ENCODE results near the gene RNASE12. TPM values are rescaled to one million over a fixed set of nuclear protein-coding genes. Genes with fewer than 3 reads are reported as not detected.

The RNASE12 gene
- total and polyA plus RNA-seq, 7 donors, result not detected

- intact Hi-C loops (cut with DNase I), result loop anchor here in 1 of 2 donors (10.0 kb wide), 1 partner anchor 79 kb away; no protein-coding TSS in a partner anchor
- WGBS, 3 donors, result 88 to 93% (median 90%) methylated on average over 1 of the region's 1 CpG
These were observed 27.2 kb downstream of the RNASE12 start for GRCh38 chr14:20563971-20564370.

GRCh38 chr14:20560961-20561360 is 30.2 kb downstream of the RNASE12 start, which contains the start of gene RNASE9:
RNASE9 (minus strand) TSS chr14:20561047.
- TF ChIP-seq, protein P1, sequence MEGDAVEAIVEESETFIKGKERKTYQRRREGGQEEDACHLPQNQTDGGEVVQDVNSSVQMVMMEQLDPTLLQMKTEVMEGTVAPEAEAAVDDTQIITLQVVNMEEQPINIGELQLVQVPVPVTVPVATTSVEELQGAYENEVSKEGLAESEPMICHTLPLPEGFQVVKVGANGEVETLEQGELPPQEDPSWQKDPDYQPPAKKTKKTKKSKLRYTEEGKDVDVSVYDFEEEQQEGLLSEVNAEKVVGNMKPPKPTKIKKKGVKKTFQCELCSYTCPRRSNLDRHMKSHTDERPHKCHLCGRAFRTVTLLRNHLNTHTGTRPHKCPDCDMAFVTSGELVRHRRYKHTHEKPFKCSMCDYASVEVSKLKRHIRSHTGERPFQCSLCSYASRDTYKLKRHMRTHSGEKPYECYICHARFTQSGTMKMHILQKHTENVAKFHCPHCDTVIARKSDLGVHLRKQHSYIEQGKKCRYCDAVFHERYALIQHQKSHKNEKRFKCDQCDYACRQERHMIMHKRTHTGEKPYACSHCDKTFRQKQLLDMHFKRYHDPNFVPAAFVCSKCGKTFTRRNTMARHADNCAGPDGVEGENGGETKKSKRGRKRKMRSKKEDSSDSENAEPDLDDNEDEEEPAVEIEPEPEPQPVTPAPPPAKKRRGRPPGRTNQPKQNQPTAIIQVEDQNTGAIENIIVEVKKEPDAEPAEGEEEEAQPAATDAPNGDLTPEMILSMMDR (IDR thresholded peaks at IDR 0.05), result no peak
- no peaks in the 10 kb centered on the region for H3K4me1 ChIP-seq
- peaks cover 0 to 2% (median 2%) of the 10 kb centered on the region in 3 donors for H3K27me3 ChIP-seq (ENCODE audit: insufficient read depth in 3 of 3, low read length in 2 of 3)
- no peak for ATAC-seq
- no peak within 1 kb of the TSS for H3K27ac ChIP-seq
- H3K4me3 ChIP-seq, result no peak within 1 kb of the TSS
- intact Hi-C loops (cut with DNase I), result loop anchor here in 1 of 2 donors (10.0 kb wide), 1 partner anchor 76 kb away; no protein-coding TSS in a partner anchor
- DNase-seq, result no peak
- H3K36me3 ChIP-seq (ENCODE audit: insufficient read depth in 1 of 2, low read depth in 1 of 2), result no peaks in the 10 kb centered on the region
- 83 to 90% (median 88%) methylated on average over 3 of the region's 3 CpGs for WGBS, 3 donors
- H3K9me3 ChIP-seq, result no peaks in the 10 kb centered on the region

More at GRCh38 chr14:20563971-20564370, 27.2 kb downstream of the RNASE12 start:
- TF ChIP-seq, protein P1 (IDR thresholded peaks at IDR 0.05), result no peak
- H3K9me3 ChIP-seq, result peaks cover 5% of the 10 kb centered on the region
- no peak overlapping the region for H3K27ac ChIP-seq
- DNase-seq (no peak), ATAC-seq (no peak)
- no peaks in the 10 kb centered on the region for H3K36me3 ChIP-seq (ENCODE audit: insufficient read depth in 1 of 2, low read depth in 1 of 2)
- H3K27me3 ChIP-seq (ENCODE audit: insufficient read depth in 3 of 3, low read length in 2 of 3), result peaks cover 0 to 2% (median 0%) of the 10 kb centered on the region in 3 donors
- H3K4me3 ChIP-seq, result no peak overlapping the region
- no peaks in the 10 kb centered on the region for H3K4me1 ChIP-seq

DNA sequence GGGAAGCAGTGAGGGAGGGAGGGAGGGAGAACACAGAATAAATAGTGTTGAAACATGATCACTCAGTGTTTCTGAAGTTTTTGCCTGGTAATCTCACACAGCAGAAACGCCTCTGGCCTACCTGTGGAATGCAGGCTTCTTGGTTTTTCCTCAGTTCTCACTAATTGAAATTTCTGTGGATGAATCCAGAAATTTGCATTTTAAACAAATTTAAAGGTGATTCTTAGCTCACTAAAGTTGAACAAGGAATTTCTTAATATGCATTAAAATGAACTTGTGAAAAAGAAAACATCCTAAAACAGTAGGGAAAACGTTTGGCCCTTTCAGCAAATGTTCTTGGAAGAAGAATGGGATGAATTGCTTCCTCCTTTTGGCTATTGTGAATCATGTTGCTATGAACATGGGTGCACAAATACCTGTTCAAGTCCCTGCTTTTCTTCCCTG is 31.7 kb downstream of the RNASE12 start:
- Histone ChIP-seq H3K36me3 (ENCODE audit: insufficient read depth in 1 of 2, low read depth in 1 of 2) (no peaks in the 10 kb centered on the region), H3K9me3 (no peaks in the 10 kb centered on the region), H3K27me3 (ENCODE audit: insufficient read depth in 3 of 3, low read length in 2 of 3) (peaks cover 0 to 3% (median 2%) of the 10 kb centered on the region in 3 donors), H3K27ac (no peak overlapping the region), H3K4me3 (no peak overlapping the region), H3K4me1 (no peaks in the 10 kb centered on the region)
- DNase-seq (no peak), ATAC-seq (no peak)
- WGBS, 3 donors, result 16 to 35% (median 35%) methylated on average over 2 of the region's 2 CpGs
- intact Hi-C loops (cut with DNase I), result no loop called here
- TF ChIP-seq, protein P1 (IDR thresholded peaks at IDR 0.05), result no peak

DNA sequence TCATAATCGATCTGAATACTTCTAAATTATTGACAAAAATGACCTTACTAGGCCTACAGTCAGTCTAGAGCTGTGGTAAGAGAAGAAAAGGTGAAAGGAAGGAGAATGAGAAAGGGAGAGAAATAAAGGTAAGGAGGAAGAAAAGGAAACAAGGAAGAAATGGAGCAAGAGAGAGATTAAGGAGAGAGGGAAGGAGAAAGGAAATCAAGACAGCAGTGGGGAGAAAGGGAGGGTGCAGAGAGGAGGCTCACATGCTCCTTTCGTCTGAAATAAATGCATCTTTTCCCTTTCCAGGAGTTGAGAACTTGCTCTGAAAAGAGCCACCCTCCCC is 34.0 kb downstream of the RNASE12 start:
- Histone ChIP-seq H3K36me3 (ENCODE audit: insufficient read depth in 1 of 2, low read depth in 1 of 2) (no peaks in the 10 kb centered on the region), H3K4me3 (no peak overlapping the region), H3K27ac (no peak overlapping the region), H3K27me3 (ENCODE audit: insufficient read depth in 3 of 3, low read length in 2 of 3) (peaks cover 0 to 3% (median 1%) of the 10 kb centered on the region in 3 donors), H3K4me1 (no peaks in the 10 kb centered on the region), H3K9me3 (no peaks in the 10 kb centered on the region)
- DNase-seq (no peak), ATAC-seq (no peak)
- intact Hi-C loops (cut with DNase I), result no loop called here
- TF ChIP-seq, protein P1 (IDR thresholded peaks at IDR 0.05), result no peak
- WGBS, 3 donors, result 50 to 58% (median 55%) methylated on average over 2 of the region's 2 CpGs

Data from psoas muscle (tissue), 8 donors.